Fibroblast of peridontal ligament (primary cell): ENCODE data around the gene FFAR3.
"Not testable (repeated sequence)": the region's sequence is repeated elsewhere in the genome, so short reads cannot be mapped to it uniquely, and the experiment has no call there.

Source experiments
- DNase-seq: peaks from one replicate; pipeline ENCODE4 v3.0.0-alpha.2; 2010; ENCODE audit errors: extremely low read depth

Gene FFAR3

DNA sequence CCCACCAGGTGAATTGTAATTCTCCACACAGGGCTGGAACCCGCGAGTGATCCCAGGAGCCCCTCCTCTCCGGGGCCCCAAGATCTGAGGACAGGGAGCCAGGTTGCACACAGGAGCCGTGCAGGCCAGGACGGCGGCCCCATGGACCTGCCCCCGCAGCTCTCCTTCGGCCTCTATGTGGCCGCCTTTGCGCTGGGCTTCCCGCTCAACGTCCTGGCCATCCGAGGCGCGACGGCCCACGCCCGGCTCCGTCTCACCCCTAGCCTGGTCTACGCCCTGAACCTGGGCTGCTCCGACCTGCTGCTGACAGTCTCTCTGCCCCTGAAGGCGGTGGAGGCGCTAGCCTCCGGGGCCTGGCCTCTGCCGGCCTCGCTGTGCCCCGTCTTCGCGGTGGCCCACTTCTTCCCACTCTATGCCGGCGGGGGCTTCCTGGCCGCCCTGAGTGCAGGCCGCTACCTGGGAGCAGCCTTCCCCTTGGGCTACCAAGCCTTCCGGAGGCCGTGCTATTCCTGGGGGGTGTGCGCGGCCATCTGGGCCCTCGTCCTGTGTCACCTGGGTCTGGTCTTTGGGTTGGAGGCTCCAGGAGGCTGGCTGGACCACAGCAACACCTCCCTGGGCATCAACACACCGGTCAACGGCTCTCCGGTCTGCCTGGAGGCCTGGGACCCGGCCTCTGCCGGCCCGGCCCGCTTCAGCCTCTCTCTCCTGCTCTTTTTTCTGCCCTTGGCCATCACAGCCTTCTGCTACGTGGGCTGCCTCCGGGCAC is 6.7 kb upstream of the FFAR3 start:
- DNase-seq: no peak

GRCh38 chr19:35352177-35352447 is 6.1 kb upstream of the FFAR3 start:
- no peak for DNase-seq

- DNase-seq: peak; percentile 70
Observed at GRCh38 chr19:35352448-35353304, 5.6 kb upstream of the FFAR3 start.

DNA sequence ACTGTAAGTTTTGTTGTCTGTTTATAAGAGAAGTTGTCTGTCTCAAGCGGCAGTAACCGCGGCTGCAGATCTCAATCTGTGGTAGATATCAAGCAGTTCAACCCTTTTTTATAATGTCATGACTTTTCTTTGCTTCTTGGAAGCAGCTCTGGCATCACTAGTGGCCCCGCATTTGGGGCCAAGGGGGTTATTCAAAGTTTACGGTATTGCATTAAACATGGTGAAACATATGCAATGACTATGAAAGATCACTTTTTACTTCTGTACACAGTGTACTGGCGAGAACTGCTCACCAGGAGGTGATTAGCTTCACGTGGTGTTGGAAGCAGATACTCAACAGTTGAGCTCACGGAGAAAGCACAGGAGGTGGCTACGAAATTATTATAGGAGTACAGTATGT is 4.6 kb upstream of the FFAR3 start:
- no peak for DNase-seq

GRCh38 chr19:35354898-35355297 is 3.4 kb upstream of the FFAR3 start:
- DNase-seq: no peak

- no peak for DNase-seq
Observed at GRCh38 chr19:35355791-35356460, 2.3 kb upstream of the FFAR3 start.

- not testable (repeated sequence) for DNase-seq
Observed at GRCh38 chr19:35358834-35359233, 574 bp downstream of the FFAR3 start.

GRCh38 chr19:35359395-35359794 is 1.1 kb downstream of the FFAR3 start:
- DNase-seq: not testable (repeated sequence)

DNA sequence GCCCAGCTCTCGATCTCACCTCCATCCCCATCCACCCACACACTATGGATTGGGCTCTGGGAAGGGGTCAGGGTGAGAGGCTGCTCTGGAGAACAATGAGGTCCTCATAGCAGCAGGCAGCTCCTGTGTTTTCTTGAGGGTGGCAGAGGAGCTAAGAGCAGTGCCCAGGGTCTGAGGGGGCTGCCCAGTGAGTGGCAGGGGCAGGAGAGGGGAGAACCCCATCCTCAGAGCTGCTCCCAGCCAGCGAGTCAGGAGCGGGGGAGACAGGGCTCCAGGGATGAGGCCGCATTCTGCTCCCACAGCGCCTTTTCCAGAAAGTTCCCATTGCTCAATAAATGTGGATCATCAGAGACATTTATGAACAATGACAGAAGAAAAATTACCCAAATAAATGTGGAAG is 1.8 kb downstream of the FFAR3 start:
- DNase-seq: not testable (repeated sequence)

DNA sequence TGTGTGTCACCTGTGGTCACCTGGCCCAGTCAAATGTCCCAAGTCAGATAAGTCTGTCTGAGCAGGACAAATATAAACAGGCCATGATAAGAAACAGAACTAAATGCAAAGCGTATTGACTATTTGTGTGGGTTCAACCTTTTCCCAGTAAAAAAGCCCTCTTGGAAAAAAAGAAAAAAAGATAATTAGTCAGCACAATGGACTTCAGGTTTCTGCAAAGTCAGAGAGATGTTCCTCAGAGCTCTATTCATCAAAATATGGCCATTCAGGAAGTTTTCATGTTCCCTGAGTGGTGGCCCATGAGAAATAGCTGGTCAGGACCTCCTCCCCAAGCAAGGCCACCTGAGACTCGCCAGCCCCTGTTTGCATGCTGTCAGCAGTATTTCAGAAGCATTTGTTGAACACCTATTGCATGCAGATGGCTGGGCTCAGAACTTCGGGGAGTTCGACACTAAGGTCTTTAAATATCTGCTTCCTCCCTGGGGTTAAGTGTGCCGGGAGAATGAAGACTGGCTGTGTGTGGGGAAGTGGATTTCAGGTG is 2.7 kb downstream of the FFAR3 start:
- DNase-seq: no peak

DNA sequence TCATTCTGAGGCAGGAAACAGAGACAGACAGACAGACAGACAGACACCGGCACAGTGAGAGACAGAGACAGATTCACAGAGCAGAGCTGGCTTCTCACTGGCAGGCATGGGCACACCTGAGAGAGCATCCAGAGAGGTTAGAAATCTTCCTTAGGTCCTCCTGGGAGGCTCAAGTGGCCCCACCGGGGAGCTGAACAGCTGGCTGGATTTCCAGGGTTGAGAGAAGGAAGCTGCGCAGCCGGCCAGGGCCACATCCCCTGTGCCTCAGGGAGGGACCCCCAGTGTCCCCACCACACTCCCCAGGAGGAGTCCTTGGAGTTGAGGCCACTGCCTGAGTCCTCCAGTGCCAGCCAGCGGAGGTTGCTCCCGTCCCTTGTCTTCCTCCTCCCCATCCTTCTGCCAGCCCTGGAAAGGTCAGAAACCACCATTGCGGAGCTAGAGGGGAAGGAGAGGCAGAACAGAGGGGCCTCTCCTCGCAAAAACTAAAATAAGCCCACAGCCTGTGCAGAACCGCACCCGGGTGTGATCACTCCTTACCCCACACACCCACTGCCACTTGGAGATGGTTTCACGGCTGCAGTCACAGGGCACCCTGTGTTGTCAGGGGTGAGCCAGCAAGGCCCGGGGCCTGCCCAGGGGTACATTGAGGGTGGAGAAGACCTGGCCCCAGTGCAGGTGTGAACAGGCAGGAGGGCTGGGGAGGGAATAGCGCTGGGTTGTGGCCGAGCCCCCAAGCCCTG is 4.2 kb downstream of the FFAR3 start:
- no peak for DNase-seq

GRCh38 chr19:35363001-35363590 is 4.8 kb downstream of the FFAR3 start:
- no peak for DNase-seq

DNA sequence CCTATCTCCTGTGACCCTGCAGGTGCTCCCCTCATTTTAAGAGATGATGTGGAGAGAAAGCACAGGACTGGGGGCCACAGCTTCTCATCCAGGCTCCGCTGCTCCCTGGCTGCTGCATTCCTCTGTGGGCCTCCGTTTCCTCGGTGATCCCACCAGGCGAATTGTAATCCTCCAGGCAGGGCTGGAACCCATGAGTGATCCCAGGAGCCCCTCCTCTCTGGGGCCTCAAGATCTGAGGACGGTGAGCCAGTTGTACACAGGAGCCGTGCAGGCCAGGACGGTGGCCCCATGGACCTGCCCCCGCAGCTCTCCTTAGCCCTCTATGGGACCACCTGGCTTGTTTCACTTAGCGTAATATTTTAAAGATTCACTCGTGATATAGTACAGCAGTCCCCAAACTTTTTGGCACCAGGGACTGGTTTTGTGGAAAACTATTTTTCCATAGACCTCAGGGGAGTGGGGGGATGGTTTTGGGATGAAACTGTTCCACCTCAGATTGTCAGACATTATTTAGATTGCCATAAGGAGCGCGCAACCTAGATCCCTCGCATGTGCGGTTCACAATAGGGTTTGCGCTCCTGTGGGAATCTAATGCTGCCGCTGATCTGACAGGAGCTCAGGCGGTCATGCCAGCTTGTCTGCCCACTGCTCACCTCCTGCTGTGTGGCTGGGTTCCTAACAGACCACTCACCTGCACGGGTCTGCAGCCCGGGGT is 5.6 kb downstream of the FFAR3 start:
- no peak for DNase-seq

GRCh38 chr19:35365303-35365702 is 7.0 kb downstream of the FFAR3 start:
- DNase-seq: no peak

GRCh38 chr19:35368378-35368777 is 10.1 kb downstream of the FFAR3 start:
- no peak for DNase-seq

DNA sequence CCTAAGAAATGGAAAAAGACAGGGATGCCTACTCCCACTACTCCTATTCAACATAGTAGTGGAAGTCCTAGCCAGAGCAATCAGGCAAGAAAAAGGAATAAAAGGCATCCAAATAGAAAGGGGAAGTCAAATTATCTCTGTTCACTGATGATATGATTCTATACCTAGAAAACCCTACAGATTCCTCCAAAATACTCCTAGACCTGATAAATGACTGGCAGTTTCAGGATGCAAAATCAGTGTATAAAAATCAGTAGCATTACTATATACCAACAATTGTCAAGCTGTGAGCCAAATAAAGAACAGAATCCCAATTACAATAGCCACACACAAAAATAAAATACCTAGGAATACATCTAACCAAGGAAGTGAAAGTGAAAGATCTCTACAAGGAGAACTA is 11.3 kb downstream of the FFAR3 start:
- DNase-seq: no peak

DNA sequence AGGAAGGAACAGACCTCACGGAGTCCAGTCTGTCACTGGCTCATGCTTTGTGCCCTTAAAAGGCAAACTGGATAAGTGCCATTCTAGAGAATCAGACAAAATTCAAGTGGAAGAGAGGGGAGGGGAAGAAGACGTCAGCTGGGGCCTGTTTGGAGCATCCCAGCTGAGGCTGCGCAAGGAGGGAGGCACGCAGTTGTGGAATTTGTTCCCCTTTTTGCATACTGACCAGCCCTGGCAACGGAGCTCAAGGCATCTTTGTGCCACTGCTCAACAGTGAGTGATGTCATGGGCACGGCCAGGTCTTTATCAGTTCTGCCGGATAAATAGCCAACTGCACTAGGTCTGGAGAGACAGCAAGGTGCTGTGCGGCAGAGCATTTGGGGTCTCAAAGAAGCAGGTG is 12.5 kb downstream of the FFAR3 start, which contains the start of gene GPR42:
TSS of gene GPR42 (plus strand) at position 347 of the 400 bp plus-strand sequence. CDS start 292 bp downstream, outside the sequence.
- DNase-seq: no peak

DNA sequence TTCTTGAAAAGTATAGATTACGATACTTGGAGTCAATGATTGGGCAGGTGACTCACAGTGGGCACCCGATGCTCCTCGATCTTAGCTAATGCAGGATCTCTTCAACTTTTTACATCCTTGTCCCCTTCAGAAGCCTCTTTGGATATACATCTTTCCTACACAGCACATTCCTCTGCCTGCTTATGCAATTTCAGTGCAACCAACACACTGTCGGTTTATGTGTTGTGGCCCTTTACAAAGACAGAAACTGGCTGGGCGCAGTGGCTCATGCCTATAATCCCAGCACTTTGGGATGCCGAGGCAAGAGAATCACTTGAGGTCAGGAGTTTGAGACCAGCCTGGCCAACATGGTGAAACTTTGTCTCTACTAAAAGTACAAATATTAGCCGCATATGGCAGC is 15.2 kb downstream of the FFAR3 start:
- no peak for DNase-seq

- not testable (repeated sequence) for DNase-seq
Observed at GRCh38 chr19:35374031-35374430, 15.8 kb downstream of the FFAR3 start.

DNA sequence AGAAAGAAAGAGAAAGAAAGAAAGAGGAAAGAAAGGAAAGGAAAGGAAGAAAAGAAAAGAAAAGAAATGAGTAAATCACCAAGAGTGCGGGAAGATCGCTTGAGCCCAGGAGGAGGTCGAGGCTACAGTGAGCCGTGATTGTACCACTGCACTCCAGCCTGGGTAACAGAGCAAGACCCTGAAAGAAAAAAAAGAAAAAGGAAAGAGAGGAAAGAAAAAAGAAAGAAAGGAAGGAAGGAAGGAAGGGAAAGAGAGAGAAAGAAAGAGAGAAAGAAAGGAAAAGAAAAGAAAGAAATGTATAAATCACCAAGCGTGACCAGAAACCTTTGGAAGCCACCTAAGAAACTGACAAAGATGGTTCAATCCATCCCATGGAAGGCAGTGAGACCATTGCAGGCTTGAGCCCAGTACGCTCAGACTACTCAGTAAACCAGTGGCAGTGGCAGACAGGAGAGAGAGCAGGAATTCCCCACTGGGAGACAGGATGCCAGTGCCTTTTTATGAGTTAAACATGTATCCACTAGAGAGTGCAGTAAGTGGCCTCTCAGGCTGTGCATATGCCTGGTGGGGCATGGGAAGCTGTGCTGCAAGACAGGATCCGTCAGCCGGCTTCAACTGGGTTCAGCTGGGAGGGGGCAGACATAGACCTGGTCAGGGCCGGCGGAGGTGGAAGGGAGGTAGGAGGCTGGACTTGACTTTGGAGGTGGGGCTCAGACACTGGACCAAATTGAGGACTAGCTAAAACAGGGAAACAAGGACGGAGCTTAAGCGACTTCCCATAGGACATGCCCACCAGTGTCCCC is 17.4 kb downstream of the FFAR3 start:
- DNase-seq: no peak
